ENCODE data around the gene MMEL1.
"Not testable (repeated sequence)": the region's sequence is repeated elsewhere in the genome, so short reads cannot be mapped to it uniquely, and the experiment has no call there.

MMEL1 gene

GRCh38 chr1:2632561-2633361, at the start of gene MMEL1:
Gene MMEL1, minus strand, starts transcription at chr1:2633016. Its CDS starts 3,532 bp downstream, at chr1:2629484.
- no peak for DNase-seq

DNA sequence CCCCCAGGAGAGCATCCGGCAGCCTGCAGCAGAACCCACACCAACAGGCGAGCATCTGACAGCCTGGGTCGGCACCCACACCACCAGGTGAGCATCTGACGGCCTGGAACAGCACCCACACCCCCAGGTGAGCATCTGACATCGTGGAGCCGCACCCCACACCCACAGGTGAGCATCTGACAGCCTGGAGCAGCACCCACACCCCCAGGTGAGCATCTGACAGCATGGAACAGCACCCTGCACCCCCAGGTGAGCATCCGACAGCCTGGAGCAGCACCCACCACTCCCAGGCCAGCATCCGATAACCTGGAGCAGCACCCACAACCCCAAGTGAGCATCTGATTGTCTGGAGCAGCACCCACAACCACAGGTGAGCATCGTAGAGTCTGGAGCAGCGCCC, 43.9 kb upstream of the MMEL1 start:
- not testable (repeated sequence) for DNase-seq

- DNase-seq: not testable (repeated sequence)
Measured at GRCh38 chr1:2671656-2672055, 38.8 kb upstream of the MMEL1 start.

- not testable (repeated sequence) for DNase-seq
Measured at GRCh38 chr1:2659806-2660205, 27.0 kb upstream of the MMEL1 start.

DNA sequence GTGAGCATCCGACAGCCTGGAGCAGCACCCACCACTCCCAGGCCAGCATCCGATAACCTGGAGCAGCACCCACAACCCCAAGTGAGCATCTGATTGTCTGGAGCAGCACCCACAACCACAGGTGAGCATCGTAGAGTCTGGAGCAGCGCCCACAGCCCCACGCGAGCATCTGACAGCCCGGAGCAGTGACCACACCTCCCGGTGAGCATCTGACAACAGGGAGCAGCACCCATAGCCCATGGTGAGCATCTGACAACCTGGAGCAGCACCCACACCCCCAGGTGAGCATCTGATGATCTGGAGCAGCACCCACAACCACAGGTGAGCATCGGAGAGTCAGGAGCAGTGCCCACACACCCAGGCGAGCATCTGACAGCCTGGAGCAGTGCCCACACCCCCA, 25.1 kb upstream of the MMEL1 start:
- DNase-seq: not testable (repeated sequence)

GRCh38 chr1:2657124-2657523, 24.3 kb upstream of the MMEL1 start:
- not testable (repeated sequence) for DNase-seq

DNA sequence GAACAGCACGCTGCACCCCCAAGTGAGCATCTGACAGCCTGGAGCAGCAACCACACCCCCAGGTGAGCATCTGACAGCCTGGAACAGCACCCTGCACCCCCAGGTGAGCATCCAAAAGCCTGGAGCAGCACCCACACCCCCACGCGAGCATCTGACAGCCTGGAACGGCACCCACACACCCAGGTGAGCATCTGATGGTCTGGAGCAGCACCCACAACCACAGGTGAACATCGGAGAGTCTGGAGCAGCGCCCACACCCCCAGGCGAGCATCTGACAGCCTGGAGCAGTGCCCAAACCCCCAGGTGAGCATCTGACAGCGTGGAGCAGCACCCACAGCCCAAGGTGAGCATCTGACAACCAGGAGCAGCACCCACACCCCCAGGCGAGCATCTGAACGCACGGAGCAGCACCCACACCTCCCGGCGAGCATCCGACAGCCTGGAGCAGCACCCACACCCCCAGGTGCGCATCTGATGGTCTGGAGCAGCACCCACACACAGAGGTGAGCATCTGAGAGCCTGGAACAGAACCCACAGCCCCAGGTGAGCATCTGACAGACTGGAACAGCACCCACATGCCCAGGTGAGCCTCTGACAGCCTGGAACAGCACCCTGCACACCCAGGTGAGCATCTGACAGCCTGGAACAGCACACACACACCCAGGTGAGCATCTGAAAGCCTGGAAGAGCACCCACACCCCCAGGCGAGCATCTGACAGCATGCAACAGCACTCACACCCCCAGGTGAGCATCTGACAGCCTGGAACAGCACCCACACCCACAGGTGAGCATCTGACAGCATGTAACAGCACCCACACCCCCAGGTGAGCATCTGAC, 23.0 kb upstream of the MMEL1 start:
- DNase-seq: not testable (repeated sequence)

- not testable (repeated sequence) for DNase-seq
Measured at GRCh38 chr1:2654443-2654948, 21.7 kb upstream of the MMEL1 start.

DNA sequence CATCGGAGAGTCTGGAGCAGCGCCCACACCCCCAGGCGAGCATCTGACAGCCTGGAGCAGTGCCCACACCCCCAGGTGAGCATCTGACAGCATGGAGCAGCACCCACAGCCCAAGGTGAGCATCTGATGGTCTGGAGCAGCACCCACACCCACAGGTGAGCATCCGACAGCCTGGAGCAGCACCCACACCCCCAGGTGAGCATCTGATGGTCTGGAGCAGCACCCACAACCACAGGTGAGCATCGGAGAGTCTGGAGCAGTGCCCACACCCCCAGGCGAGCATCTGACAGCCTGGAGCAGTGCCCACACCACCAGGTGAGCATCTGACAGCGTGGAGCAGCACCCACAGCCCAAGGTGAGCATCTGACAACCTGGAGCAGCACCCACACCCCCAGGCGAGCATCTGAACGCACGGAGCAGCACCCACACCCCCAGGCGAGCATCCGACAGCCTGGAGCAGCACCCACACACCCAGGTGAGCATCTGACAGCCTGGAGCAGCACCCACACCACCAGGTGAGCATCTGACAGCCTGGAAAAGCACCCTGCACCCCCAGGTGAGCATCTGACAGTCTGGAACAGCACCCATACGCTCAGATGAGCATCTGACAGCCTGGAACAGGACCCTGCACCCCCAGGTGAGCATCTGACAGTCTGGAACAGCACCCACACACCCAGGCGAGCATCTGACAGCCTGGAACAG, 21.1 kb upstream of the MMEL1 start:
- not testable (repeated sequence) for DNase-seq

DNA sequence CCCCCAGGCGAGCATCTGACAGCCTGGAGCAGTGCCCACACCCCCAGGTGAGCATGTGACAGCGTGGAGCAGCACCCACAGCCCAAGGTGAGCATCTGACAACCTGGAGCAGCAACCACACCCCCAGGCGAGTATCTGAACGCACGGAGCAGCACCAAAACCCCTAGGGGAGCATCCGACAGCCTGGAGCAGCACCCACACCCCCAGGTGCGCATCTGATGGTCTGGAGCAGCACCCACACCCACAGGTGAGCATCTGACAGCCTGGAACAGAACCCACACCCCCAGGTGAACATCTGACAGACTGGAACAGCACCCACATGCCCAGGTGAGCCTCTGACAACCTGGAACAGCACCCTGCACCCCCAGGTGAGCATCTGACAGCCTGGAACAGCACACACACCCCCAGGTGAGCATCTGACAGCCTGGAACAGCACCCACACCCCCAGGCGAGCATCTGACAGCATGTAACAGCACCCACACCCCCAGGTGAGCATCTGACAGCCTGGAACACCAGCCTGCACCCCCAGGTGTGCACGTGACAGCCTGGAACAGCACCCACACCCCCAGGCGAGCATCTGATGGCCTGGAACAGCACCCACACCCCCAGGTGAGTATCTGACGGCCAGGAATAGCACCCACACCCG, 20.2 kb upstream of the MMEL1 start:
- not testable (repeated sequence) for DNase-seq

- not testable (repeated sequence) for DNase-seq
Measured at GRCh38 chr1:2652152-2652925, 19.5 kb upstream of the MMEL1 start.

- DNase-seq: no peak
Measured at GRCh38 chr1:2650967-2651645, 18.3 kb upstream of the MMEL1 start.

DNA sequence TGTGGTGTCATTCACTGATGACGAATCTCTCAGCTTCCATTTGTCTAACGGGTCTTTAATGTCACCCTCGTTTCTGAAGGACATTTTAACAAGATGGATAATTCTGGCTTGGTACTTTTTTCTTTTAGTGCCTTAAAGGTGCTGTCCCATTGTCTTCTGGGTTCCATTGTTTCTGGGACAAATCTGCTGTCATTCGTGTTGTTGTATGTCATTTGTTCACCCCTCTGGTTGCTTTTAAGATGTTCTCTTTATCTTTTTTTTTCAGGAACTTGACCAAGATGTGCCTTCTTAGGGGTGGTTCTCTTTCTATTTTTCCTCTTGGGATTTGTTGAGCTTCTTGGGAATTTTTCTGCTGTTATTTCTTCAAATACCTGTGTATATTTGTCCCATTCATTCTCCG, 14.0 kb upstream of the MMEL1 start:
- DNase-seq: no peak

DNA sequence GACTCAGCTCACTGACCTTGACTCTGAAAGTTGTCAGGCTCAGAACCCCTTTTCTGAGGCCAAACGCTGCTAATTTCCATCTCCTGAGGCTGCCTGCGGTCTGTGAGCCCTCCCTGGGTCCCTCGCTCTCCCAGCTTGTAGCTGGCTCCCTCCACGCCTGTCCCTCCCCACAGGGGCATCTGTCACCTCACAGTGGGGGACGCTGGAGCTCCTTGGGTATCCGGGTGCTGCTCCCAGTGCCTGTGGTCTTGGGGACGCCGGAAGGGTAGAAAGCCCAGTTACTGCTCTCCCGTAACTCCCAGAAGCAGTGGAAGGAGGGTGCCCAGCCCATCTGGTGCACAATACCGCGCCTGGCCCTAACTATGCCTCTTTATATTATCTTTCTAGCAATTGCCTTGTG, 13.0 kb upstream of the MMEL1 start:
- no peak for DNase-seq

GRCh38 chr1:2645143-2645542, 12.3 kb upstream of the MMEL1 start:
- no peak for DNase-seq

- no peak for DNase-seq
Measured at GRCh38 chr1:2644591-2645101, 11.8 kb upstream of the MMEL1 start.

- DNase-seq: no peak
Measured at GRCh38 chr1:2644171-2644570, 11.4 kb upstream of the MMEL1 start.

DNA sequence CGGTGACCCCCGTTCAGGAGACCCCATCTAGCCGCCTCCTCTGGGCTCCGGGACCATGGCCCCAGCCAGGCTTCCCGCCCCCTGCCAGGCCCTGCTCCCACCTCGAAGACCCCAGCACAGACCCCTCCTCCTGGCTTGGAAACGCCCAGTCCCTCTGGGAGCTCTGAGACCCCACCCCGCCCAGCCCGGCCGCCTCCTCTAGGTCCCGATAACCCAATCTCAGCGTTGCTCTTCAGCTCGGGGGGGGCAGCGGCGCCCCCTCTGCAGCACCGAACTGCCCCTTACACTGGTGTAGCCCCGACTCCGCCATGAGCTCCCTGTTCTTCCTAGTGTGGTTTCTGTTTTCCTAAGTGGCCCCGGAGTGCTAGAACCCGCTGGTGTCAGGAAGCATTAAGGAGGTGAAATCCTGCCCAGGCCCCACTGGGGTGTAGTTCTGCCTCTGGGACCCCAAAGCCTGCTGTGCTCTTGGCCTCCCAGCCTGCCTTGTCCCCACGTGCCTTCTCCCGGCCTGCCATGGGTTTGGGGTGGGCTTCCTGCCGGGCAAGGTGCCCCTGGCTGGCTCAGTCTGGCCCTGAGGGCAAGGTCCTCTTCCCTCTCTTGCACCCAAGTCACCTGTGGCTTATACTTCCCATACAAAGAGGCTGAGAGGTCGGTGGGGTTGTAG, 10.7 kb upstream of the MMEL1 start:
- DNase-seq: no peak

DNA sequence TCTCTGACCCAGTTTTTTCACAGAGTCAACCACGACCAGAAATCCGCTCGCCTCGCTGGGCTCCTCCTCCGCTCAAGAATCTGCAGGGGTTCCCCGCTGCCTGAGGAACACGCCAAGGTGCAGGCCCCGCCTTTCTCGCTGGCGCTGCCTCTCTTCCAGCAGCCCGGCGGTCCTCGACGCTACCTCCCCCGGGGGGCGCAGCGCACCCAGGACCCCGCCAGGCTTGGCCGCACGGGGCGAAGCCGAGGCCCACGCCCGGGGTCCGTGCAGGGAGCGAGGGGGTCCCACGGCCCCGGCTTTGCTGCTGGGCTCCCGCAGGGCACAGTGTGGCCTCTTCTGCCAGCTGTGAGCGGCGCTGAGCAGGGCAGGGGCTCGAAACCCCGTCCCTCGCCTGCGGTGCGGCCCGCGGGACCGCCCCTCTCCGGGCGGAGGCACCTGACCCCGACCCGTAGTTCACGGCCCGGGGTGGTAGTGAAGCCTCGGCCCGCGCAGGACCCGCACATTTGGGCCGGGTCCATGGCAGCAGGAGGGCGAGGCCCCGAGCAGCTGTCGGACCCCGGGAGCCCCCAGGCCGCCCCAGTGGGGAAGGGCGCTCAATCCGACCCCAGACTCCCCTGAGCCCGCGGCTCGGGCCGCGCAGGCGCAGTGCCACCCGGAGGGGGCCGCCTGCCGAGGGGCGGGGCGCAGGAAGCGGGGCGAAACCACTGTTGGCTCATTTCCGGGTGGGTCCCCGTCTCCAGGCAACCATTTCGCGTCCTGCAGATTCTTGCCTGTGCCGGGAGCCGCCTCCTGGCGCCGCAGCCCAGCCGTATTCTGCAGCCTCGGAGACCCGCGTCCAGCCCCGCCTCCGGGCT, 10.0 kb upstream of the MMEL1 start:
- DNase-seq: peak; percentile 75 to 88

Data from inflammatory macrophage treated with lipopolysaccharide for 1 hour (primary cell).